Stimulated activated CD8-positive, alpha-beta memory T cell treated with anti-CD3 and anti-CD28 coated beads, Interleukin-7, amount 100 ng/mL, for 4 hours (primary cell): Measurements from ENCODE around the gene GARNL3.

Experiments
- DNase-seq, 2 donors: peaks; one replicate each; pipeline ENCODE4 v3.0.0-alpha.2; 2020; ENCODE audit warnings: low read depth in 2 of 2

GARNL3 gene

DNA sequence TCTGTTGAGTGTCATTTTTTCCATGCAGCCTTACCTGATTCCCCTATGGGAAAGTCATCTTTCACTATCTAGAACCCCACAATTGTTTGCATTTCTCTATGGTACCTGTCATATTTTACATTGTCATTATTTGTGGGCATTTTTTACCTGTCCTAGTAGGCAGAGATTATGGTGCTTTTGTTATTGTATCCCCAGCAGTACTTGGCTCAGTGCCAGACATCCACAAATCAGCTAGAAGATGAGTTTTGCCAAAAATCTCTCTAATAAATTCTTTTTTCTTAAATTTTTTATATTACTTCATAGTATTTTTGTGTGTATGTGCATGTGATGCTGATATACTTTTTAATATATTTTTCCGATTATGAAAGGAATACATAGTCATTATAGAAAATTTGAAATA is 13.2 kb downstream of the GARNL3 start:
- no peak for DNase-seq

DNA sequence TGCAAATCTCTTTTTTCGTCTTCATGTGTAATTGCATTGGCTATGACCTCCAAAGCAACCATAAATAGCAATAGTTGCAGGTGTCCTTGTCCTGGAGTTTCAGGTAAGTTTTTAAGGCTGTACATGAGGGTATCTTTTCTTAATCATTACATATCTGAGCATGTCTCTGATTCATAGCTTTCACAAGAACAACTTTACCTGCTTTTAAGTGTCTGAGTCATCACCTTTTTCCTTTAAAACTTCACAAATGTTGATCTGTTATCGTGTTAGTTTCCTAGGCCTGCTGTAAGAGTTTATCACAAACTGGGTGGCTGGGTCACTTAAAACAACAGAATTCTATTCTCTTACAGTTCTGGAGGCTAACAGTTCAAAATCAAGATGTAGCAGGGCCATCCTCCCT is 13.8 kb downstream of the GARNL3 start:
- DNase-seq = no peak

DNA sequence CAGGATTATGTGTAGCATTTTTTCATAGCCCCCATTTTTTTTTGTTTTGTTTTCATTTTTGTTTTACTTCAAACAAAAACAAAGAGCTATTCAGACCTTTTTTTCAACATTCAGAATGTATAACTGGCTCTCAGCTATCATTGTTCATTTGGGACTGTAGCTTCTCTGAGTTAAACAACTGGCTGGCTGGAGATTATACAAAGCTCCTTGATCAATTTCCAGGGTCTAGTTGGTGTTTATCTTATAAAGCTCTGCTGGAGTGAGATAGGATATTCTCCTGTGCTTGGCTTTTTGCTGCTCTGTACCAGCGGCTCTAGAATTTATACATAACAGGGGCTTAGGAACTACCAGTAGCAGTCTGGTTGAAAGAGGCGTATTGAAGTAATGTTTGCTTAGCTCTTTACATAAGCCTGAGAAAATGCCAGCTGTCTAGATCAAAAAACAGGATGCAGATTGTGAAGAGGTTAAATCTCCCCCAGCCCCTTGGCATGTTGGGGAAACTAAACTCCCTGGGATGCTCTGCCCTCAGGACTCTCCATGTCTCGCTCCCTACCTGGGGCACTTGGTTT is 15.2 kb downstream of the GARNL3 start:
- DNase-seq = no peak

DNA sequence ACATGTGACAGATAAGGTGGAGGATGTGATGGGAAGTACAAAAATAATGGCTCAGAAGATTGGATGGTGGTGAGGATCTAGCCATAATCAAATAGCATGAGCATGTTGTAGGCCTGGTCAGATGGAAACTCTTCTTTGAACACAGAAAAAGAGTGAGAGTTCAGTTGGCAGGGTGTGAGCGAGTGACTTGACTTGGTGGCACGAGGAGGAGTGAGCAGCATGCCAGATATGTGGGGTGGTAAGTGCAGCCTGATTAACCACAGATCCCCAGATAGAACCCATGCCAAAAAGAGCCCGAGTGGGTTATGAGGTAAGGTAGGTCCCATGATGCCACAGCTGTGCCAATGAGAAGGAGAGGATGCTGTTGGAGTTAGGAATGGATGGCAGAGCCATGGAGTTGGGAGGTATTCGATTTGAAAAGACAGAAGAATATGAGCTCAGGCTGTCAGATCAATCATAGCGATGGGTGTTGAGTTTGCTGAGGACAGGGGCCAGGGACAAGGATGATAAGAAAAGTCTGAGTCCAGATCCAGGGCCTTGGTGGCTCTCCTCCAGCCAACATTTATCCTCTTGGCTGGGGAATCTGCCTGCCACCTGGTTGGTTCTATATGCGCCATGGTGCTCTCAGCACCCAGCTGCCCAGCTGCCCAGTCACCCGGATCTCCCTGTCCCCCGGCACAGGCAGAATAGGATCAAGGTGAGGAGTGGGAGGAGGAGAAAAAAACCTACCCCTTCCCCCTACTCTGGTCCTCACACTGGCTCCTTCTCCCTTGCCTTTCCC is 16.5 kb downstream of the GARNL3 start:
- no peak for DNase-seq

DNA sequence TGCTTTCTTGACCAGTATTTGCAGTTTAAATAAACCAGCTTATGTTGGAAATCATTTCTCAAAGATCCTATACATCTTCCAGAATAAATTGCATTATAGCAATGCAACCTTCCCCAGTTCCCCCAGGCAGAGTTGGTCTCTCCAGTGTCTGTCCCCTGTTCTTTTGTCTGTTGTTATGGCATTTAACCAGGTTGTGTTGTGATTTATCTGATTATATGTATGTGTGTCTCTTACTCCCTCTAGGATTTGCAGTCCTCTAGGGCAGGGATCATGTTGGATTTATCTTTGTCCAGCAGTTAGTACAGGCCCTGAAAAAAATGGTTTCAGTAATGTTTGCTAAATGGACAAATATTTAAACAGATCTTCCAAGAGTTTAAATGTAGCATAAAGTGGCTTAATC is 17.3 kb downstream of the GARNL3 start:
- no peak for DNase-seq

DNA sequence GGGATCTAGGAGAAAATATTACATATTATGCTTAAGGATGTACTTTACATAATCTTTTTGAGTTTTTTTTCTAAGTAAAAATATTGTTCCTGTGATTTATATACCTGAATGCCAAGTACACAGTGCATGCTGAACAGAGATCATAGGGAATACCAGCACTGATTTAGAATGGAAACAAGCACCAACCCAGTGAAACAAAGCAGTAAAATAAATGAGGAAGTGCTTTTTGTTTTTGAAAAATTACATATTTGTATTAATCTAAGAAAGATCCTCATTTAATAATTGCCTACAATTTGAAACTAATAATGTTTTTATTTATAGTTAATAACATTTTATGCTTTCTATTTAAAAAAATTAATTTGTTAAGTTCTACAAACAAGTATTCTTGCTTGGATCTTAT is 18.0 kb downstream of the GARNL3 start:
- DNase-seq = no peak

DNA sequence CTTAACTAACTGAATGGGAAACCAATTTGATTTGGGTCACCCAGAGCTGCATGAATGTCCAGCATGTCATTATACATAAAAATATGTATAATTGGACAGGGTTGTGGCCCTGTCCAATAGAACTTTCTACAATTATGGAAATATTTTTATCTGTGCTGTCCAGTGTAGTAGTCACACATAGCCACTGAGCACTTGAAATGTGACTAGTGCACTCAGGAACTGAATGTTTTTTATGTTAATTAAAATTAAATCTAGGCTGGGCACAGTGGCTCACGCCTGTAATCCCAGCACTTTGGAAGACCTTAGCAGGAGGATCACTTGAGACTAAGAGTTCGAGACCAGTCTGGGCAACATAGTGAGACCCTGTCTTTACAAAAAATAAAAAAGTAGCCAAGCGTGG is 18.6 kb downstream of the GARNL3 start:
- no peak for DNase-seq

DNA sequence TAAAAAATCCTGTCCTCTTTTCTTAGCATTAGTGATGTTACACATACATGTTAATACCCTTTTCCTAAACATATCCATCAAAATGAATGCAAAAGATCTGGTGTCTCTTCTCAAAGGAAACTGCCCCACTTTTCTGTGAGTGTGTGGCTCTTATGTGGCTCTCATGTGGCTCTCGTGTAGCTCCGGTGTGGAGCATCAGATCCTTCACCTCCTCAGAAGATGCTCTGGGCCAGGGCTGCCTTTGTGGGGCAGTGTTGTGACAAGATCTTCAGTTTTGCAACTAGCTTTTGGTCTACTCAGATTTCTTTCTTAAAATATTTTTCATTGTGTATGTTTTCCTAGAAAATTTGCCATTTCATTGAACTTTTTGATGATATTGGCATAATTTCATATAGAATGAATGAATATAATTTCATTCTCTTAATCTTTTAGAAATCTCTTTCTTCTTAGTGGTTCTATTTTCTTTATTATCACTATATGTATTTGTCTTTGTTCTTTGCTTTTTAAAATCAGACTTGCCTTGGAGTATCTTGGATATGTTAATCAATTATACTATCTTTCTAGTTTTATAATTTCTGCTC is 19.4 kb downstream of the GARNL3 start:
- no peak for DNase-seq

DNA sequence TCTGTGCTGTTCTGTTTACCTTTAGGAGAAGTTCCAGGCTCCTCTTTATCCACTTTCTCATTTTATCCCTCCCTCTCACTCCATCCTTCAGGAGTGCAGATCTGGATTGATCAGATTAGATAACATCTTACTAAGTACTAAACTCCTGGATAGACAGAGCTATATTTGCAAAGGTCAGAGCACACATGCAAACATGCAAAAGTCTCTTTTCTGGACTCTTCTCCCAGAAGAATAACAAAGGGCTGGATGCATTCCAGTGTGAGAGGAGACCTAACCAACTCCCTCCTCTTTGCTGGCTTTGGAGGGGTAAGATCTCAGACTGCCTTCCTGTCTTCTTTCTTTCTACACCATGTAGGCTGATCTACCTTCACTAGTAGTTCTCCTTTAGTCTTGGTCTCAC is 21.4 kb downstream of the GARNL3 start:
- DNase-seq = no peak

DNA sequence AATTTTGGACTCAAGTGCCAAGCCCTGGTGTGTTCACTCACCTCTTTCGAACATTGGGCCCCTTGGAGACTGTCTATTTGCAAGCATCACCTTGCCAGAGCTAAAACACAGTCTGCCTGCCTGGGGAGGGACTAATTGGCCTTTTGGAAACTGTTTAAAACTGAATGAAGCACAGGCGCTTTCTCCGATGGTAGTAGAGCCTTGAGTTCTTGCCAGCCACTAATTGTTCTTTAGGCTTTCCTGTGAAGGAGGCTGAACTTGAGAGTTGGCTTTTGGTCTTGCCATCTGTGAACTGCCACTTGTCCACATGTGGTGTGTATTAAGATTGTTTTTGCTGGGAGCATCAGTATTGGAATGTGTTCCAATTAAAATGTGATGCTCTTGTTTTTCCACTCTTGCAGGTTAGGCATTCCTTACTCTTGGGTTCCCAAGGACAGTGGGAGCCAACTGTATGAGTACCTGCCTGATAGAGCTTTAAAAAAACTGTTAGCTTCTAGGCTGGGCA is 26.0 kb downstream of the GARNL3 start:
- no peak for DNase-seq

DNA sequence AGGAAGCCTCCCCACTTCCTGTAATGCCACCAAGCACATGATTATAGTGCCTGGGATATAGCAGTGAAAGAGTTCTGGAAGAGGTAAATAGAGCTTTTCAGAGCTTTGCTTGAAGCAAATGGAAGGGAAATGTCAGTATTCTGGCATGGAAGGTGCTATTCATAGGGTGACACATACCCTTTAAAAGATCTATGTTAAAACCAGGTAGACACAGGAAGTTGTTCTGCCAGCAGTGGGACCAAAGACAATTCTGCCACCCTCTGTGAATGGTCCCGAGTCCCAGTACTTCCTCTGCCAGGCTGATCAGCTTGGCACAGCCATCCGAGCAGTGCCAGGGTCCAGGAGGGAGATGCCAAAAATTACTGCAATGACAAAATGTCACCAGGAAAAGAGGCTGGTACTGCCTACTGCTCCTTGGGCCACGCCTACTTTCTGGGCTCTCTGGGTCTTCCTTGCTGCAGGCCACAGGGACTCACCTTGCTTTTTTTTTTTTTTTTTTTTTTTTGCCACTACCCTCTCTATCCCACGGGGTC is 26.7 kb downstream of the GARNL3 start:
- DNase-seq = no peak

DNA sequence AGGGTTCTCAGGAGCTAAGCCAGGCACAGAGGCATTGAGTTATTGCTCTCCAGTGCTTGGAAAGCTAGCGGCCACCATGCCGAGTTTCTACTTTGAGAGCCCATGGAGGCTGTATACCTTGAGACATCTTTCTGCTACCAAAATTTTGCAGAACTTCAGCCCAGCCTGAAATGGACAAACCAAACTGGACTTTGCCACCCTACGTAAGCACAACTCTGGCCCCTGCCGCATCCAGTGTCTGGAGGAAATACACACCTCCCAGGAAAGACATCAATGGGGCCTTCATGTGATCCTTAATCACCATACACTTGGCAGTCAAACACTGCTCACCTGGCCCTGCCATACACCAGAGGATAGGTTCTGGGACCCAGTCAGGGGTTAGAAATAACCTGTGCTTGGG is 27.8 kb downstream of the GARNL3 start:
- DNase-seq = no peak

DNA sequence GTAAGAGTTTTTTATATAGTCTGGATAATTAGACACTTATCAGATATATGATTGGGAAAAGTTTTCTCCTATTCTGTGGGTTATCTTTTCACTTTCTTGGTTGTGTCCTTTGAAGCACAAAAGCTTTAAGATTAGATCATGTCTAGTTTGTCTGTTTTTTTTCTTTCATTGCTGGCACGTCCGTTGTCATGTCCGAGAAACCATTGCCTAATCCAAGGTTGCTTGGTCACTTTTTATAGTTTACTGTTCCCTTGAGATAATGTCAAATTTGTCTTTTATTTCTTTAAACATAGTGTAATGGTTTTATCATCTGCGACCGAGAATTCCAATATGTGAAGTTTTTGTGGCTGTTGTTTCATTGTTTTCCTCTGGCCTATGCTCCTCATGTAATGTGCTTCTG is 28.8 kb downstream of the GARNL3 start:
- DNase-seq = no peak

DNA sequence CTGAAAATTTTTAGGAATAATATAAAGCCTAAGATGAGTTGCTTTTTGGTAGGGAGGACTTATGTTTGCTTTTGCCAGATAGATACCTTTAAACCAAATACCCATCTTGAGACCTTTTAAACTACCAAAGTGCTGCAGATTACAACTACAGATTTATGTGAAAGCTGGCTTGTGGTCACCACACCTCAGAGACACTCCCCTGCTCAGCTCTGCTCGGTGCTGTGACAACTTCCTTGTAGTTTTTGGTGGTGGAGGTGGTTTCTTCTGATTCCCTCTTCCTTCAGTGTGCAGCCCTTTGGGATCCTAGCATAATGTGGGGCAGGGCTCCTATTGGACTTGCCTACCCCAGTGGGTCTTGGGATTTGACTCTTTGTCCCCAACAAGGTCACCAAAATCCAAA is 29.2 kb downstream of the GARNL3 start:
- DNase-seq = no peak

DNA sequence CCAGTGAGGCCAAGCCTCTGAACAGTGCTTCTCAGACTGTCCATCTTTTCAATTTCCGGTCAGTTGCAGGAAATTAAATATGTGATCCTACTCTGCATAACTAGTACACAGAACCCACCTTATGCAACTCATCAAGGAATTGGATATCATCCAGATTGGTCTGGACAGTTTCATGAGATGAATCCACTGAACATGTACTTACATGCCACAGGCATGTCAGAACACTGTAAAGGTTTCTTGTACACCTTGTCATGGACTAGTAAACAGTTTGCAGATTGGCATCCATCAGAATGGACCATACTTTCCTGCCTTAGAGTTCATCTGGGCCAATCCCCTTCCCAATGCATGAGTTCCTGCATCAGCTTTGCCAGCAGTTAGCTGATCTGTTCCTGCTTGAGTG is 30.4 kb downstream of the GARNL3 start:
- DNase-seq = no peak

DNA sequence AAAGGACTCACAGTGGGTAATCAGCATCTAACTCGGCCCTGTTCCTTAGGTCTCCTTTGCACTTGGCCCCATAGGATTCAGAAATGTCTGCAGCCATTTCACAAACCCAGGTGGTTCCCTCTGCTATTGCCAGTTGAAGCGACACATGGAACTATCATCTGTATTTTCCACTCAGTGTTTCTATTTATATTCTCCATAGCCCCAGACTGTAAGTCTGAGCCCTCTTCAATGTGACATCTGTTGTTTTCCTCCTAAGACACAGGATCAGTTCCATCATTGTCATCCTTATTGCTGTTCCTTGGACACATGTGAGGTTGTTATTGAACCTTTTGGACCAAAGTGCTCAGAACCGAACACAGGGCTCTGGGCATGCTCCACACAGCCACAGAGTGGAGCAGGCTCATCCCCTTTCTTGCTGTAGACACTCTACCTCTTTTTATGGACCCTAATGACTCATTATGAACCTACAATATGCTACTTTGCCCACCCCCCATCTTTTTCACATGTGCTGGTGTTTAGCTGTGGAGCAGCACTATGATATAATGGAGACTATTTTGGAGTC is 36.4 kb downstream of the GARNL3 start:
- DNase-seq = no peak

DNA sequence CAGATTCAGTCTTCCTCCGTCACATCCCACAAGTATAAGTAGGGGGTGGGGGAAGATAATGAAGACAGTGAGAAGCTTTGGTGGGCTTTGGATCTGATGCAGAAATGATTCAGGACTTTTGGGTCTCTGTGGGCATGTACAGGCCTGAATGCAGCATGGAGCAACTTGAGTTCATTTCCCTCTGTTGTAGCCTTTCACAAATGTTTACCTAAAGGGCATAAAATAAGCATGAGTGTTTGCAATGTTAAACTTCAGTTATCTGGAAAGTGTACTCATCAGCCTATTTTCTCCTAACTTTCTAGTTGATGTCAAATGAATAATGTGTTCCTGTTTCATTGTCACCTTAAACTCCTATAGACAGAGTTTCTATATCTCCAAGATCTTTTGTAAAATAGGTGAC is 39.3 kb downstream of the GARNL3 start:
- DNase-seq = no peak

DNA sequence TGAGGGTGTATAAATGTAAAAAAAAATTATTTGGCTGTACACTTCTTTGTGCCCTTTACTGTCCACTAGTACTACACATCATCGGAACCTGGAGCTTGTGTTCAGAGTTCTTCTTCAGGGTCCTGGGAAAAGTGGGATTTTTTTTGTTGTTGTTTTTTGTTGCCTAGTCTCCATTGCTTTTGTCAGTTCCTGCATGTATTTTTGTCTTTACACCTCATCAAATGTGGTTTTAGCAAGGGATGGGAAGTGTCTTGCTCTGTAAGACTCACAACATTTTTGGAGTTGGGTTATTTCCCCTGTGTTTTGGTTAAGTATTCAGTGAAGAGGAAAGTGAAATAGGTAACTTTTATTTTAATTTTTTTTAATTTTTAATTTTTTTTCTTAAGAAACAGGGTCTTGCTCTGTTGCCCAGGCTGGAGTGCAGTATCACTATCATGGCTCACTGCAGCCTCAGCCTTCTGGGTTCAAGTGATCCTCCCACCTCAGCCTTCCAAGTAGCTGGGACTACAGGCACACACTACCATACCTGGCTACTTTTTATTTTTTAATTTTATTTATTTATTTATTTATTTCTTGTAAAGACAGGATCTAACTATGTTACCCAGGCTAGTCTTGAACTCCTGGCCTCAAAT is 40.7 kb downstream of the GARNL3 start:
- no peak for DNase-seq

DNA sequence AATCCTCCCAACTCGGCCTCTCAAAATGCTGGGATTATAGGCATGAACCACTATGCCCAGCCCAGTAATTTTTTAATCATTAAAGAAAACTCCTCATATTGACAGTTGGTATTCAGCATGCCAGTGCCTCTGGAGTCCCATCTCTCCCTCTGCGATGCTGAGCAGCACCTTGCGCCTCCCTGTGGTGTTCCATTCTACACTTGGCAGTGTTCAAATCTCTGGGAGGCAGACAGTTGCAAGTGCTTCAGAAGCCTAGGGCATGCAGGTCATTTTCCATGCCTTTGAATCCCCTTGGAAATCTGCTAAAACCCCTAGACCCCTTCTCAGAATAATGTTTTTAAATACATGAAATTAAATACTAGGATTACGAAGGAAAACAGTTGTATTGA is 41.3 kb downstream of the GARNL3 start:
- DNase-seq = no peak

DNA sequence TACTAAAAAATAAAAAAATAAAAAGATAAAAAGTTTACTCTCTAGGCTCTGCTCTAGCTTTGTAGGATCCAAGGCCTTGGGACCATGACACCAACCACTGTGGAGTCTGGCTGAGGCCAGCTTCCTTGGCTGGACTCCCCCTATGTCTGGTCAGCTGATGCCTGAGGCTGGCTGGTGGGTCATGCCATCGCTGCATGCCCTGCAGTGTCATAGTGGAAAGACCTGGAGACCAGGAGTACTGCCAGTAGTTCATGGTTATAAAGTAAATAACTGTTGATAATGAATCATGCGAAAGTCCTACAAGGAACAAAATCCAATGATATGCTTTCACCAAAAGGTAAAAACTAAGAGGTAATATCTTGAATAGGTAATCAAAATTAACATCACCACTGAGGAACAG is 43.2 kb downstream of the GARNL3 start:
- no peak for DNase-seq

DNA sequence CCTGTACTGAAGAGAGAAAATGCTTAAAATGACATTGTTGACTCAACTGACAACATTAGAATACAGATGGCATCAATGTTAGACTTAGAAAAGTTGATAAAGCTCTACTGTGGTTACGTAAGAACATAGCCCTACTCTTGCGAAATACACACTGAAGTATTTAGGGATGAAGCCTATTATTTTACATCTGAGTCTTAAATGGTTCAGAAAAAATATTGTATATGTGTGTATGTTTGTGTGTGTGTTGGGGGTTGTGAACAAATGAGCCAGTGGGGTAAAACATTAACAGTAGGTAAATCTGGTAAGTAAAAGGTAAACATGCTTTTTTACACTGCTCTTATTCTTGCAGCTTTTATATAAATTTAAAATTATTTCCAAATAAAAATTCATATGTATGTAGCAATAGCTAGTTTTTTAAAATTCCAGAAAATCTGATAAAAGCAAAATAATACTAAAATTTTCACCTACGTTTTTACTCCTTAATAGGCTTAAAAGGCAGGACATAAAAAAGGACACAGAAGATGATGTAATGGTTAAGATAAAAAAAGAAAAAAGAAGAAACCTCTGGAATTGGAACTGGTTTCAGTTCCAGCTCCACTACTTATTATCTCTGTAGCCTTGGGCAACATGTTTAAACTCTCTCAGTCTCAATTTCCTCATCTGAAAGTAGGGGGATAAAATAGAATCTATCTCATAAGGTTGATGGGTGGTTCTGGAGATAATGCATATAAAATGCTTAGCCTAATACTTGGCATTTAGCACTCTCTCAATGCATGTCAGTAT is 44.3 kb downstream of the GARNL3 start:
- no peak for DNase-seq

DNA sequence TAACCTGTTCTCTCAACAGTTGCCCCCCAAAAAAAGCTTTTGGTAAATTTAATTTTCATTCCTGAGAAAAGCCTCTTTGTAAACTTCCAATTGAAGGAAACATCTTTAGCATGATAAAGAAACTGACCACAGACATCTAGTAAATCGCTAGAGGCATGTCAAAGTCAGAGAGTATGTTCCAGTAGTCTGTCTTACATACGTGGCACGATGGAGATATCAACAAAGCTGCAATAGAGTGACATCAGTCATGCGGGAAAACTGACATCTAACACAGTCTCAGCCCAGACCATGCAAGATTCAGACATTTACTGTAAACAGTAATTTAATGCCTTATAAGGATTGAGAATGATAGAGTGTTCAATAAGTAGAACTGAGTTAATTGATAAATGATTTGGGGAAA is 45.1 kb downstream of the GARNL3 start:
- DNase-seq = no peak
